Small intestine (tissue), 7 donors: ENCODE data around the gene NT5C1B. TPM values are rescaled to one million over a fixed set of nuclear protein-coding genes. Genes with fewer than 3 reads are reported as not detected.

ENCODE experiments used
- DNase-seq, 2 donors: peaks; one replicate each; pipeline versions ENCODE4 v3.0.0 to v3.0.0-alpha.2; 2013
- FAIRE-seq: peaks from 2 replicates; lab custom pipeline; 2012; peaks lifted over from hg19 to GRCh38; lab: Jason Lieb, UNC
- H3K27ac ChIP-seq, 3 donors: one replicate each; pipeline ENCODE4 v1.5.1; 2013; ENCODE audit warnings: low read length in 2 of 3, mild to moderate bottlenecking in 2 of 3, control low read depth in 1 of 3, inconsistent platforms in 1 of 3, low read depth in 1 of 3, moderate library complexity in 1 of 3
- H3K27me3 ChIP-seq, 3 donors: one replicate each; pipeline ENCODE4 v1.6.1; 2013; ENCODE audit warnings: low read length in 3 of 3, inconsistent platforms in 1 of 3; ENCODE audit not compliant: control insufficient read depth in 3 of 3, insufficient read depth in 3 of 3
- H3K36me3 ChIP-seq, 3 donors: one replicate each; pipeline ENCODE4 v1.6.1; 2013; ENCODE audit warnings: low read length in 3 of 3, inconsistent platforms in 1 of 3, low read depth in 1 of 3, mild to moderate bottlenecking in 1 of 3, moderate library complexity in 1 of 3; ENCODE audit not compliant: control insufficient read depth in 3 of 3, insufficient read depth in 2 of 3
- H3K4me1 ChIP-seq, 3 donors: one replicate each; pipeline ENCODE4 v1.6.1; 2013; ENCODE audit warnings: low read length in 2 of 3, inconsistent platforms in 1 of 3, low read depth in 1 of 3, mild to moderate bottlenecking in 1 of 3, moderate library complexity in 1 of 3; ENCODE audit not compliant: control insufficient read depth in 3 of 3, insufficient read depth in 2 of 3
- H3K4me3 ChIP-seq, 3 donors: one replicate each; pipeline ENCODE4 v1.5.1; 2013; ENCODE audit warnings: low read length in 3 of 3, control low read depth in 1 of 3, inconsistent platforms in 1 of 3, low read depth in 1 of 3, mild to moderate bottlenecking in 1 of 3, moderate library complexity in 1 of 3
- H3K9me3 ChIP-seq, 2 donors: one replicate each; pipeline ENCODE4 v1.6.1; 2013; ENCODE audit warnings: low read depth in 1 of 2, low read length in 1 of 2; ENCODE audit not compliant: control insufficient read depth in 2 of 2, insufficient read depth in 1 of 2
- WGBS, 3 donors: extraction: QIAGEN DNeasy Blood & Tissue Kit; methylation state at CpG; one replicate each; pipeline ENCODE4 v1.1.7; 2013; 5-methylcytosine and 5-hydroxymethylcytosine counted together
- polyA plus RNA-seq, 4 donors: library from polyadenylated mRNA; stranded (reverse) in 3 of 4; unstranded in 1 of 4; fragments of 200-250 nt in 3 of 4; fragments of 120-200 nt in 1 of 4; gene quantifications; one replicate each; pipeline versions ENCODE4 v1.2.1 to v1.2.3, GENCODE V29; 2013
- donor health status: healthy with polysubstance abuse.
- donor health status: control.
- donor health status: control.
- donor health status: Bipolar disorder and iron deficiency.
- donor health status: healthy.

Gene NT5C1B
- polyA plus RNA-seq, 4 donors = 0.78 TPM; not detected in 3

GRCh38 chr2:18610090-18610489 is 20.7 kb upstream of the NT5C1B start:
- WGBS, 3 donors = 59 to 94% (median 82%) methylated on average over 1 of the region's 1 CpG
- FAIRE-seq = no peak
- no peak for DNase-seq

GRCh38 chr2:18605115-18605514 is 15.7 kb upstream of the NT5C1B start:
- no peaks in the 10 kb centered on the region for H3K9me3 ChIP-seq
- no peak for DNase-seq
- H3K36me3 ChIP-seq = no peaks in the 10 kb centered on the region
- peaks cover 0 to 2% (median 0%) of the 10 kb centered on the region in 3 donors for H3K4me1 ChIP-seq
- H3K27me3 ChIP-seq = no peaks in the 10 kb centered on the region
- H3K4me3 ChIP-seq = no peak overlapping the region
- no peak for FAIRE-seq
- H3K27ac ChIP-seq = no peak overlapping the region

More at GRCh38 chr2:18610090-18610489, 20.7 kb upstream of the NT5C1B start:
- Histone ChIP-seq H3K4me1 (peaks cover 0 to under 1% (median 0%) of the 10 kb centered on the region in 3 donors), H3K36me3 (no peaks in the 10 kb centered on the region), H3K27ac (no peak overlapping the region), H3K27me3 (no peaks in the 10 kb centered on the region), H3K4me3 (no peak overlapping the region), H3K9me3 (no peaks in the 10 kb centered on the region)

- no peaks in the 10 kb centered on the region for H3K36me3 ChIP-seq
- no peak overlapping the region for H3K27ac ChIP-seq
- DNase-seq = no peak
- peaks cover 0 to 2% (median 0%) of the 10 kb centered on the region in 3 donors for H3K4me1 ChIP-seq
- no peaks in the 10 kb centered on the region for H3K27me3 ChIP-seq
- H3K4me3 ChIP-seq = no peak overlapping the region
- no peaks in the 10 kb centered on the region for H3K9me3 ChIP-seq
- 60 to 84% (median 84%) methylated on average over 2 of the region's 2 CpGs for WGBS, 3 donors
- FAIRE-seq = no peak
Measured at GRCh38 chr2:18604531-18604885, 15.1 kb upstream of the NT5C1B start.

GRCh38 chr2:18603854-18604530 is 14.6 kb upstream of the NT5C1B start:
- FAIRE-seq (no peak), DNase-seq (no peak)
- Histone ChIP-seq H3K27me3 (no peaks in the 10 kb centered on the region), H3K27ac (no peak overlapping the region), H3K9me3 (no peaks in the 10 kb centered on the region), H3K4me3 (no peak overlapping the region), H3K4me1 (peaks cover 0 to 2% (median 0%) of the 10 kb centered on the region in 3 donors), H3K36me3 (no peaks in the 10 kb centered on the region)
- WGBS, 3 donors = 88 to 93% (median 93%) methylated on average over 3 of the region's 3 CpGs

- WGBS, 3 donors = 90 to 92% (median 91%) methylated on average over 2 of the region's 2 CpGs
- Histone ChIP-seq H3K4me3 (no peak overlapping the region), H3K4me1 (peaks cover 0 to 2% (median 0%) of the 10 kb centered on the region in 3 donors), H3K27me3 (no peaks in the 10 kb centered on the region), H3K27ac (no peak overlapping the region), H3K9me3 (no peaks in the 10 kb centered on the region), H3K36me3 (no peaks in the 10 kb centered on the region)
- no peak for FAIRE-seq
- DNase-seq = no peak
Measured at GRCh38 chr2:18602298-18602697, 12.9 kb upstream of the NT5C1B start.

- Histone ChIP-seq H3K9me3 (peaks cover 0 to 3% of the 10 kb centered on the region in 2 donors), H3K27ac (no peak overlapping the region), H3K36me3 (no peaks in the 10 kb centered on the region), H3K4me3 (no peak overlapping the region), H3K4me1 (peaks cover 0 to 2% (median 0%) of the 10 kb centered on the region in 3 donors), H3K27me3 (no peaks in the 10 kb centered on the region)
- no peak for FAIRE-seq
- 35 to 54% (median 50%) methylated on average over 2 of the region's 2 CpGs for WGBS, 3 donors
- no peak for DNase-seq
Measured at GRCh38 chr2:18600255-18600613, 10.9 kb upstream of the NT5C1B start.

- no peak for FAIRE-seq
- no peaks in the 10 kb centered on the region for H3K4me1 ChIP-seq
- no peak overlapping the region for H3K4me3 ChIP-seq
- H3K27me3 ChIP-seq = no peaks in the 10 kb centered on the region
- WGBS, 3 donors = 62 to 70% (median 66%) methylated on average over 2 of the region's 2 CpGs
- H3K9me3 ChIP-seq = peaks cover 0 to 3% of the 10 kb centered on the region in 2 donors
- H3K27ac ChIP-seq = no peak overlapping the region
- H3K36me3 ChIP-seq = no peaks in the 10 kb centered on the region
- DNase-seq = no peak
Measured at GRCh38 chr2:18599509-18600254, 10.3 kb upstream of the NT5C1B start.

GRCh38 chr2:18598848-18599484 is 9.6 kb upstream of the NT5C1B start:
- Histone ChIP-seq H3K27me3 (no peaks in the 10 kb centered on the region), H3K36me3 (no peaks in the 10 kb centered on the region), H3K27ac (no peak overlapping the region), H3K4me3 (no peak overlapping the region), H3K4me1 (no peaks in the 10 kb centered on the region), H3K9me3 (peaks cover 0 to 3% of the 10 kb centered on the region in 2 donors)
- no peak for FAIRE-seq
- 69 to 86% (median 81%) methylated on average over 6 of the region's 6 CpGs for whole genome bisulfite sequencing, 3 donors
- DNase-seq = no peak
